Measurements from ENCODE around the gene C1QTNF5. TPM values are rescaled to one million over a fixed set of nuclear protein-coding genes. Genes with fewer than 3 reads are reported as not detected.

The C1QTNF5 gene
- total and polyA plus RNA-seq, 2 donors from 2014 or later: 40.4 to 42.8 TPM

DNA sequence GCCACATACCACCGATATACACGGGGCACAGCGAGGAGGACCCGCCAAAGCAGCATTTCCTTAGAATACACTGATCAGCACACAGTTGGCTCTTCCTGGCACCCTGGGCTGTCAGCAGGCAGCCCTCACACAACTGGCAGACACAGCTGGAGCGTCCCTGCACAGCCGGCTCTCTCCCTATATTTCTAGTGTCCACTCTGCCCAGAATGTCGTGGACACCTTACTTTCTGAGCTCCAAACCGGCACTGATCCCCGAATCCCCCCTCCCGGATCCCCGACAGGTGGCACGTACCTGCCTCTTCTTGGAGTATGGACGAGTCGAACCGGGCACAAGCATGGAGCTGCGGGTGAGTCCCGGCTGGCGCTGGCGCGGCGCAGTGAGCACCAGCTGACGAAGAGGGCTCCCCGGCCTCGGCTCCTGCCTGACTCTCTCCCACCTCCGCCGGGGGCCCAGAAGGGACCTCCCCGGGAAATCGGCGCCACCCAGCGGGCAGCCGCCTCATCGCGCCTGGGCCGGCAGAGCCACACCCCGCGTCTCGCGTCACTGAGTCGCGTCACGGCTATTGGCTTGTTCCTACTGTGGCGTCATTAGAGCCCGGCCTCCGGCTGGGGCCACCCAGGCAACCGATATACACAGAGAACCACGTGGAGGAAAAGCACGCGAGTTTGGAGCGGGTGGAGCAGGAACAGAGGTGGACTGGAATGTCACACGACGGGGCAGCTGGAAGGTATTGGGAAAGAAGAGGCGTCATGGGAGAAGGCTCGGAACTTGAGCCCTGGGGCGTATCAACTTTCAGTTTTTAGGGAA is 40.7 kb upstream of the C1QTNF5 start, which contains the start of gene USP2:
Gene USP2 (minus strand): TSS at position 510 of the 808 bp plus-strand sequence. CDS start 8,210 bp downstream, outside the sequence.
- H3K9ac ChIP-seq (ENCODE audit: low read length in 3 of 3): peak within 1 kb of the TSS; percentile 27 to 80 (median 76)
- H3K27me3 ChIP-seq (ENCODE audit: control insufficient read depth, insufficient read depth, low read length): no peaks in the 10 kb centered on the region
- H3K27ac ChIP-seq (ENCODE audit: low read depth in 2 of 2, low read length in 2 of 2): peak within 1 kb of the TSS; percentile 54 to 67
- peak; percentile 98 to 99 (median 98) for DNase-seq
- TF ChIP-seq, protein P1, sequence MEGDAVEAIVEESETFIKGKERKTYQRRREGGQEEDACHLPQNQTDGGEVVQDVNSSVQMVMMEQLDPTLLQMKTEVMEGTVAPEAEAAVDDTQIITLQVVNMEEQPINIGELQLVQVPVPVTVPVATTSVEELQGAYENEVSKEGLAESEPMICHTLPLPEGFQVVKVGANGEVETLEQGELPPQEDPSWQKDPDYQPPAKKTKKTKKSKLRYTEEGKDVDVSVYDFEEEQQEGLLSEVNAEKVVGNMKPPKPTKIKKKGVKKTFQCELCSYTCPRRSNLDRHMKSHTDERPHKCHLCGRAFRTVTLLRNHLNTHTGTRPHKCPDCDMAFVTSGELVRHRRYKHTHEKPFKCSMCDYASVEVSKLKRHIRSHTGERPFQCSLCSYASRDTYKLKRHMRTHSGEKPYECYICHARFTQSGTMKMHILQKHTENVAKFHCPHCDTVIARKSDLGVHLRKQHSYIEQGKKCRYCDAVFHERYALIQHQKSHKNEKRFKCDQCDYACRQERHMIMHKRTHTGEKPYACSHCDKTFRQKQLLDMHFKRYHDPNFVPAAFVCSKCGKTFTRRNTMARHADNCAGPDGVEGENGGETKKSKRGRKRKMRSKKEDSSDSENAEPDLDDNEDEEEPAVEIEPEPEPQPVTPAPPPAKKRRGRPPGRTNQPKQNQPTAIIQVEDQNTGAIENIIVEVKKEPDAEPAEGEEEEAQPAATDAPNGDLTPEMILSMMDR (IDR thresholded peaks at IDR 0.05; ENCODE audit: borderline replicate concordance, extremely low read depth, insufficient read depth): peak; percentile 65
- H3K9me3 ChIP-seq (ENCODE audit: control insufficient read depth in 2 of 3, insufficient read depth in 1 of 3, low read length in 3 of 3): no peaks in the 10 kb centered on the region
- peak; percentile 98 for FAIRE-seq
- intact Hi-C loops (cut with DNase I): no loop called here
- peaks cover 0 to 20% (median 11%) of the 10 kb centered on the region in 3 donors for H3K4me1 ChIP-seq (ENCODE audit: control insufficient read depth in 2 of 3, insufficient read depth in 2 of 3, low read depth in 1 of 3, low read length in 3 of 3)
- H3K36me3 ChIP-seq (ENCODE audit: control insufficient read depth in 2 of 3, insufficient read depth in 3 of 3, low read length in 3 of 3): no peaks in the 10 kb centered on the region
- peak within 1 kb of the TSS; percentile 59 to 87 (median 76) for H3K4me3 ChIP-seq (ENCODE audit: low read length in 3 of 3)

- intact Hi-C loops (cut with DNase I): no loop called here
- Histone ChIP-seq H3K27me3 (ENCODE audit: control insufficient read depth, insufficient read depth, low read length) (no peaks in the 10 kb centered on the region), H3K4me1 (ENCODE audit: control insufficient read depth in 2 of 3, insufficient read depth in 2 of 3, low read depth in 1 of 3, low read length in 3 of 3) (peaks cover 0 to 25% (median 16%) of the 10 kb centered on the region in 3 donors), H3K4me3 (ENCODE audit: low read length in 3 of 3) (peak overlapping the region; percentile 48 to 87 (median 70)), H3K36me3 (ENCODE audit: control insufficient read depth in 2 of 3, insufficient read depth in 3 of 3, low read length in 3 of 3) (no peaks in the 10 kb centered on the region), H3K27ac (ENCODE audit: low read depth in 2 of 2, low read length in 2 of 2) (peak overlapping the region; percentile 54 to 67), H3K9ac (ENCODE audit: low read length in 3 of 3) (peak overlapping the region in 2 of 3 donors; percentile 76 to 80), H3K9me3 (ENCODE audit: control insufficient read depth in 2 of 3, insufficient read depth in 1 of 3, low read length in 3 of 3) (no peaks in the 10 kb centered on the region)
- FAIRE-seq (no peak), DNase-seq (peak in 1 of 5 donors; percentile 48)
- TF ChIP-seq, protein P1 (IDR thresholded peaks at IDR 0.05; ENCODE audit: borderline replicate concordance, extremely low read depth, insufficient read depth): no peak
Measured at GRCh38 chr11:119380827-119381180, 40.1 kb upstream of the C1QTNF5 start.

GRCh38 chr11:119380160-119380826 is 39.6 kb upstream of the C1QTNF5 start:
- DNase-seq: peak in 2 of 5 donors; percentile 50 to 70
- Histone ChIP-seq H3K9me3 (ENCODE audit: control insufficient read depth in 2 of 3, insufficient read depth in 1 of 3, low read length in 3 of 3) (no peaks in the 10 kb centered on the region), H3K27ac (ENCODE audit: low read depth in 2 of 2, low read length in 2 of 2) (no peak overlapping the region), H3K9ac (ENCODE audit: low read length in 3 of 3) (peak overlapping the region in 1 of 3 donors; percentile 80), H3K4me3 (ENCODE audit: low read length in 3 of 3) (peak overlapping the region in 2 of 3 donors; percentile 70 to 87), H3K27me3 (ENCODE audit: control insufficient read depth, insufficient read depth, low read length) (no peaks in the 10 kb centered on the region), H3K4me1 (ENCODE audit: control insufficient read depth in 2 of 3, insufficient read depth in 2 of 3, low read depth in 1 of 3, low read length in 3 of 3) (peaks cover 0 to 26% (median 18%) of the 10 kb centered on the region in 3 donors), H3K36me3 (ENCODE audit: control insufficient read depth in 2 of 3, insufficient read depth in 3 of 3, low read length in 3 of 3) (no peaks in the 10 kb centered on the region)
- intact Hi-C loops (cut with DNase I): no loop called here
- FAIRE-seq: no peak
- TF ChIP-seq, protein P1 (IDR thresholded peaks at IDR 0.05; ENCODE audit: borderline replicate concordance, extremely low read depth, insufficient read depth): no peak
